GM18907 (cell line): ENCODE results near the gene ZNG1B.
A peak's percentile ranks its signal among the peaks of the same experiment; 100 is the strongest.
"Not testable (repeated sequence)": the region's sequence is repeated elsewhere in the genome, so short reads cannot be mapped to it uniquely, and the experiment has no call there.

ENCODE experiments used
- ATAC-seq: cut with Tn5 transposase; IDR thresholded peaks from one replicate; pipeline ENCODE4 v1.9.1; 2021; ENCODE audit warnings: mild to moderate bottlenecking, moderate library complexity; ENCODE audit not compliant: unreplicated experiment

Gene ZNG1B

DNA sequence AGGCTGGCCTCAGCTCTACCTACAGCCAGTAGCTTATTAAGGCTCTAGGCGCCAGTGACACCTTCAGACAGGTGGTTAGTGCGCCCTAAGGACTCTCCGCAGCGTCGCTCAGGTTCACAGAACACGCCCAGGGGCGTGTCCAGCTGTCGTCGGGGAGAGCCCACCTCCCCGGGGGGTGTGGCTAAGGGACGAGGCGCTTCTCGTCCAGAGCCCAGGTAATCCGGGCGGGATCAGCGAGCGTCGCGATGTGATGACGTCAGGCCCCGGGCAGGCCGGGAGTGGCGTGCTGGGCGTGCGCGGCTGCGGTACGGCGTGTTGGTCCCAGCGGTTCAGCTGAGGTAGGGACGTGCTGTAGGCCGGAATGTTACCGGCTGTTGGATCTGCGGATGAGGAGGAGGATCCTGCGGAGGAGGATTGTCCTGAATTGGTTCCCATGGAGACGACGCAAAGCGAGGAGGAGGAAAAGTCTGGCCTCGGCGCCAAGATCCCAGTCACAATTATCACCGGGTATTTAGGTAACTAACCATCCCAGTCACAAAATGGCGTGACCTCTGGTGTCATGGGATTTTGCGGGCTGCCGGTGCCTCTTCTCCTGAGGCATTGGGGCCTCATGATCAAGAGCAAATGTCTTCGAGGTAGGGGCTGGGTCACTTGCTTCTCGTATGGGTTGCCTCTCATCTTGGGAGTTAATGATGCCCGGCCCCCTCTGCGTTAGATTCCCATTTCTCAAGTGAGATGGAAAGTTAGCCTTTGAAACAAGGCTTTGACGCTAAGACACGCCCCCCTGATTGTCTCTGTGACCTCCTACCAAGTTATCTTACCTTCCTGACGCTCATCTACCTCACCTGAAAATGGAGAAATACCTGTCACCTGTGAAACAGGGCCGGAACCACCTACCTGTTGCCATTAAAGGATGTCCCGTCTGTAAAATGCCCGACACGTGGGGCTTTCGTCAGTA is at the start of gene ZNG1B:
Gene ZNG1B (plus strand): TSS at position 184 of the 958 bp plus-strand sequence. CDS start 178 bp downstream, at position 362.
- ATAC-seq: not testable (repeated sequence)

DNA sequence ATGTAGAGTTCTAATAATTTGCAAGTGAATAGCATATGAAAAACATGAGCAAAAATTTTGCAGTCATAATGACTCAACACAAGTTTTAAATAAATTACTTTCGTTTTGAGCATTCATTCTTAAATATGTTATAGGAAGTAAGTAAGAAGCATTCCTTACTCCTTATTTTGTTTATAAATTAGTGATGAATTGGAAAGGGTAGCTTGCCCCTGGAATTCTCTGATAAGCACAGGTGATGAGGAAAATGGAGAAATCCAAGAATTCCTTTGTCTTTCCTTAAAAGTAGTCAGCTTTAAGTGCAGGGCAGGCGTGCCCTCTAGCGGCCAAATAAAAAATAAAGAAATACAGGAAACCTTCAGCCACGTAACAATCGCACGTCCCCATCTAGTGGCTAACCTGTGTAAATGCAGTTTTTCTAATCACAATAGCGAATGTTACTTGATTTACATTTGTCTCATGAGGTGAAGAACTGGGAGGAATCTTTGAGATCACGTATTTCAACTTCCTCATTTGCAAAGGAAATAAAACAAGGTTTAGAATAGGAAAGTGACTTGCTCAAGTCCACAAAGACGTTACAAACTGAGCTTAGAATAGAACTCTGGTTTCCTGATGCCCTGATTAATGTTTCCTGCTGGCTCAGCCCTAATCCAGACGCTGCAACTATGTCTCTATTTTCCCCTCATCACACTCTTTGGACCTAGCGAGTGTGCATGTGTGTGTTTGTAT is 47.2 kb upstream of the ZNG1B start:
- ATAC-seq: peak; percentile 92

DNA sequence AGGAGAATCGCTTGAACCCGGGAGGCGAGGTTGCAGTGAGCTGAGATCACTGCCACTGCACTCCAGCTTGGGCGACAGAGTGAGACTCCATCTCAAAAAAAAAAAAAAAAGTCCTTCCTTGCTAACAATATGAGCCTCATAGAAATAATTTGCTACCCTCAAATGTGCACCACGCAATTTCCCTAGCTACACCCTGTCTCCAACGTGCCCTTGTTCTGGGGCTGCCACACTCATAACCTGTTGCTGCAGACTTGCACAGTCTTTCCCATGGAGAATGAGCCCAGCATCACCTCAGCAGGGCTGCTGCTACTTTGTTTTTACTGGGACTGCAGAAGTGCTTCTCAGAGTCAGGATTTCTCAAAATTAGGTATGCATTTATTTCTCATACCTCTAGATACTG is 46.4 kb upstream of the ZNG1B start:
- ATAC-seq: no peak

GRCh38 chr2:113406114-113406513 is 31.4 kb upstream of the ZNG1B start:
- peak; percentile 39 for ATAC-seq

GRCh38 chr2:113407446-113408099 is 29.9 kb upstream of the ZNG1B start:
- no peak for ATAC-seq

GRCh38 chr2:113411725-113412352 is 25.7 kb upstream of the ZNG1B start:
- ATAC-seq: not testable (repeated sequence)

- not testable (repeated sequence) for ATAC-seq
Measured at GRCh38 chr2:113412774-113413173, 24.7 kb upstream of the ZNG1B start.

DNA sequence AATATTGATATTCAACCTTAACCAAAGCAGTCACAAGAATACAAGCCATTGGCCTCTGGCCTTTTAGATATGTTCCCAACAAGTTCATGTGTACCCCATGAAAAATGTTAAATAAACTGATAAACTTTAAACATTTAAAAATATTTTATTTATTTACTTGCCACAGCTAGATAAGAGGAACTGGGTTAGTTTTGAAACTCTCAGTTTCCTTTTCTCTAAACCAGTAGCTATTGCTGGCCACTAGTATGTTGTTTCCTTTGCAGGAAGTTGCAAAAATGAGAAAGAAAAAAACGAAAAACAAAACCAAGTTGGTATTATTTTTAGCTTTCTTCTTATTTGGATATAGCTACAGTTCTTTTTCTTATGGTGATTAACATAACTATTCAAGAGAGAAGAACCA is 5.7 kb upstream of the ZNG1B start:
- ATAC-seq: not testable (repeated sequence)

GRCh38 chr2:113433468-113433867 is 4.0 kb upstream of the ZNG1B start:
- ATAC-seq: not testable (repeated sequence)

DNA sequence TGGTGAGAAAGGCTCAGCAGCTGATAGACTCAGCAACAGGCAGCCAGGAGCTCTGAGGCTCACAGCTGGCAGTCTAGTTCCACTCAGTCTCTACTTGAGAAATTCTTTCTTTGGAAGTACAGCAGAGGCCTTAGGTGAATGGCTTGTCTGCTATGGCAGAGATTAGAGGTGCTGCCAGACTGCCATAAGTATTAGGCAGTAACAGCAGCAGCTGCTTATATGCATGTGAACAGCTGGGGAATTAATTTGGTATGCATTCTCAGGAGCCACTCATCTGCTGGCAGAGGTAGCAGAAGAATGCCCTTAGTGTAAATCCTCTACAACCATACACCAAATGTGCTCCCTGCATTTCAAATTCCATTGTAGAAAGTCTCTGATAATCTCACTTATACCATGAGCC is 28.3 kb downstream of the ZNG1B start:
- ATAC-seq: not testable (repeated sequence)

- ATAC-seq: not testable (repeated sequence)
Measured at GRCh38 chr2:113476688-113477368, 39.3 kb downstream of the ZNG1B start.

GRCh38 chr2:113496527-113496926 is 59.0 kb downstream of the ZNG1B start:
- not testable (repeated sequence) for ATAC-seq

DNA sequence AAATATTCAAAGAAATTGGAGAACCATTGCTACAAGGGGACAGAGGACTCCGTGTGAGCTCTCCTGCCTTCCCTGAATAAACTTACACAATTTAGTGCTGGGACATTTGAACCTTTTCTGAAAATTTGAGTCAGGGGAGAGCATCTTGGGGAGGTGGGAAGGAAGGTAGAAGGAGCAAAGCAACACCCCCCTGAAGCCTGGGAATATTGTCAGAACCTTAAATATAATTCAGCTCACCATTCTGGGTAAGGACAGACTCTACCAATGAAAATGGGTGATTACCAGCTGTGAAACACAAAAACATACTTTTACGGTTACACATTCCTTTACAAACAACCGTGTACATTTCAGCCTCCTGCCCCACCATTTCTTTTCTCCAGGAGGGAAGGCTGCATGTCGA is 60.9 kb downstream of the ZNG1B start, which contains the start of gene FOXD4L1:
Gene FOXD4L1 (plus strand): TSS at position 301 of the 400 bp plus-strand sequence. CDS start 592 bp downstream, outside the sequence.
- not testable (repeated sequence) for ATAC-seq

- not testable (repeated sequence) for ATAC-seq
Measured at GRCh38 chr2:113499019-113499885, 61.8 kb downstream of the ZNG1B start.

DNA sequence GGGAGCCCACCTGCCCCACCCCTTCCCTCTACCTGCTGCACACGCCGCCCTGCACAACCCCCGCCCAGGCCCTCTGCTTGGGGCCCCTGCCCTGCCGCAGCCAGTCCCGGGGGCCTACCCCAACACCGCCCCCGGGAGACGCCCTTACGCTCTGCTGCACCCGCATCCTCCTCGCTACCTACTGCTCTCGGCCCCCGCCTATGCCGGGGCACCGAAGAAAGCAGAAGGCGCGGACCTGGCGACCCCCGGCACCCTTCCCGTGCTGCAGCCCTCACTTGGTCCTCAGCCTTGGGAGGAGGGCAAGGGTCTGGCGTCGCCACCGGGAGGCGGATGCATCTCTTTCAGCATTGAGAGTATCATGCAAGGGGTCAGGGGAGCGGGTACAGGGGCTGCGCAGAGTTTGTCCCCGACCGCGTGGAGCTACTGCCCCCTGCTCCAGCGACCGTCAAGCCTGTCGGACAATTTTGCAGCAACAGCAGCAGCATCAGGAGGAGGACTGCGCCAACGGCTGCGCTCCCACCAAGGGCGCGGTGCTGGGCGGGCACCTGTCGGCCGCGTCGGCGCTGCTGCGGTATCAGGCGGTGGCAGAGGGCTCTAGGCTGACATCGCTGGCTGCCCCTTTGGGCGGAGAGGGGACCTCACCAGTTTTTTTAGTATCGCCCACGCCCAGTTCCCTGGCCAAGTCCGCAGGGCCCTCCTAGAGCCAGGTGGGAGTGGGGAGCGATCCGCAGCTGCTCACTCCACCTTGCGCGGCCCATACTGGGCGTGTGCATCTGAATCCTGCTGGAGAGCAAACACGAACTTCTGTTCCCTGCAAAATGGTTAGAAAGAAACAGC is 62.6 kb downstream of the ZNG1B start:
- ATAC-seq: not testable (repeated sequence)

GRCh38 chr2:113500723-113501038 is 63.2 kb downstream of the ZNG1B start:
- ATAC-seq: not testable (repeated sequence)

GRCh38 chr2:113502216-113503093 is 65.0 kb downstream of the ZNG1B start:
- peak; percentile 13 for ATAC-seq
